IMR-90 (cell line): ENCODE results near the gene NR1H2. TPM values are rescaled to one million over a fixed set of nuclear protein-coding genes. Genes with fewer than 3 reads are reported as not detected.

Experiments
- ATAC-seq: fragments of 200-7000 bp; cut with Tn5 transposase; 2 replicates; pipeline ENCODE4 v1.9.1; 2020; ENCODE audit warnings: low read depth, mild to moderate bottlenecking, moderate library complexity
- BruUV-seq: library from RNA; stranded (reverse); fragments of 400-500 nt; replicated peaks from 2 replicates; lab custom pipeline; 2021; lab: Mats Ljungman, UMichigan
- CTCF ChIA-PET: fragments of 300-600 bp; formaldehyde crosslinking; extraction: SDS; loops from one replicate; lab custom pipeline; 2021; ENCODE audit warnings: antibody characterized with exemption; lab: Yijun Ruan, JAX
- POLR2A ChIA-PET: fragments of 300-600 bp; sonication (Branson Sonifier 250); formaldehyde crosslinking; loops from one replicate; lab custom pipeline; 2022; ENCODE audit warnings: antibody characterized with exemption; ENCODE audit not compliant: unreplicated experiment; lab: Charles Lee
- DNase-seq: peaks from one replicate; pipeline ENCODE4 v3.0.0; 2013
- H2AFZ ChIP-seq: replicated peaks from 2 replicates; pipeline ENCODE3; 2013; ENCODE audit warnings: low read length, mild to moderate bottlenecking; ENCODE audit not compliant: poor library complexity
- H2AK5ac ChIP-seq: 2 replicates; pipeline ENCODE4 v1.6.1; 2013; ENCODE audit warnings: low read depth, low read length, inconsistent platforms
- H2AK9ac ChIP-seq: replicated peaks from 2 replicates; pipeline ENCODE3; 2013; ENCODE audit warnings: mild to moderate bottlenecking, low read depth, low read length, moderate library complexity; ENCODE audit not compliant: poor library complexity
- H2BK120ac ChIP-seq: 2 replicates; pipeline ENCODE4 v1.6.1; 2013; ENCODE audit warnings: low read depth, low read length, inconsistent platforms
- H2BK15ac ChIP-seq: 3 replicates; pipeline ENCODE4 v1.6.1; 2013; ENCODE audit warnings: low read depth, low read length, inconsistent platforms
- H2BK20ac ChIP-seq: 2 replicates; pipeline ENCODE4 v1.6.1; 2013; ENCODE audit warnings: low read depth, mild to moderate bottlenecking, inconsistent platforms, low read length, moderate library complexity
- H2BK5ac ChIP-seq: 2 replicates; pipeline ENCODE4 v1.6.1; 2013; ENCODE audit warnings: mild to moderate bottlenecking, low read depth, low read length, inconsistent platforms; ENCODE audit not compliant: poor library complexity, severe bottlenecking
- H3K14ac ChIP-seq: replicated peaks from 2 replicates; pipeline ENCODE4 v1.6.1; 2013; ENCODE audit warnings: low read depth, low read length, inconsistent platforms
- H3K18ac ChIP-seq: 2 replicates; pipeline ENCODE4 v1.6.1; 2013; ENCODE audit warnings: low read depth, low read length, control low read depth
- H3K23ac ChIP-seq: 2 replicates; pipeline ENCODE4 v1.6.1; 2013; ENCODE audit warnings: low read depth, low read length, inconsistent platforms
- H3K27ac ChIP-seq: 2 replicates; pipeline ENCODE4 v1.5.1; 2013; ENCODE audit warnings: mild to moderate bottlenecking, control low read depth, low read length; ENCODE audit not compliant: insufficient read depth
- H3K27me3 ChIP-seq: 2 replicates; pipeline ENCODE4 v1.6.1; 2013; ENCODE audit warnings: low read length; ENCODE audit not compliant: control insufficient read depth, insufficient read depth
- H3K36me3 ChIP-seq: 2 replicates; pipeline ENCODE4 v1.6.1; 2013; ENCODE audit warnings: low read length, mixed read lengths; ENCODE audit not compliant: control insufficient read depth, insufficient read depth
- H3K4ac ChIP-seq: 2 replicates; pipeline ENCODE4 v1.6.1; 2013; ENCODE audit warnings: low read depth, low read length, inconsistent platforms
- H3K4me1 ChIP-seq: 2 replicates; pipeline ENCODE4 v1.6.1; 2013; ENCODE audit warnings: low read length, mixed read lengths; ENCODE audit not compliant: control insufficient read depth, insufficient read depth
- H3K4me2 ChIP-seq: 2 replicates; pipeline ENCODE4 v1.6.1; 2013; ENCODE audit warnings: low read depth, mild to moderate bottlenecking, control low read depth, low read length, moderate library complexity
- H3K4me3 ChIP-seq: 2 replicates; pipeline ENCODE4 v1.5.1; 2013; ENCODE audit warnings: low read depth, mild to moderate bottlenecking, control low read depth, low read length, moderate library complexity; ENCODE audit not compliant: insufficient read depth
- H3K56ac ChIP-seq: 2 replicates; pipeline ENCODE4 v1.6.1; 2013; ENCODE audit warnings: low read length, inconsistent platforms; ENCODE audit not compliant: insufficient read depth; ENCODE audit errors: extremely low read depth
- H3K79me1 ChIP-seq, 2 experiments: 2 replicates each; pipeline ENCODE4 v1.6.1; 2013; ENCODE audit warnings: low read length in 2 of 2, inconsistent platforms in 1 of 2, low read depth in 1 of 2
- H3K9ac ChIP-seq: 2 replicates; pipeline ENCODE4 v1.6.1; 2013; ENCODE audit warnings: low read depth, low read length, control low read depth
- H3K9me1 ChIP-seq: 2 replicates; pipeline ENCODE4 v1.6.1; 2013; ENCODE audit warnings: low read length, inconsistent platforms; ENCODE audit not compliant: insufficient read depth
- H3K9me3 ChIP-seq: 2 replicates; pipeline ENCODE4 v1.6.1; 2013; ENCODE audit warnings: low read length; ENCODE audit not compliant: control insufficient read depth, insufficient read depth
- H4K20me1 ChIP-seq: 2 replicates; pipeline ENCODE4 v1.6.1; 2013; ENCODE audit warnings: low read length, inconsistent platforms; ENCODE audit not compliant: insufficient read depth
- H4K5ac ChIP-seq: 2 replicates; pipeline ENCODE4 v1.6.1; 2013; ENCODE audit warnings: mild to moderate bottlenecking, low read depth, low read length, control low read depth
- H4K8ac ChIP-seq, 2 experiments: 2 replicates each; pipeline ENCODE4 v1.6.1; 2013; ENCODE audit warnings: low read depth in 2 of 2, low read length in 2 of 2, control low read depth in 1 of 2, inconsistent platforms in 1 of 2
- H4K91ac ChIP-seq: 2 replicates; pipeline ENCODE4 v1.6.1; 2013; ENCODE audit warnings: low read depth, low read length, inconsistent platforms; ENCODE audit not compliant: insufficient read depth
- CHD1 ChIP-seq: IDR thresholded peaks from 2 replicates; pipeline ENCODE4 v1.6.1; 2012; ENCODE audit warnings: low read depth, low read length, improper control_type of control experiment
- CTCF ChIP-seq: conservative IDR thresholded peaks from 2 replicates; pipeline ENCODE4 v1.5.1; 2012; ENCODE audit warnings: mild to moderate bottlenecking, low read depth, low read length, improper control_type of control experiment
- MAZ ChIP-seq: IDR thresholded peaks from 2 replicates; pipeline ENCODE4 v1.6.1; 2012; ENCODE audit warnings: low read depth, mild to moderate bottlenecking, low read length, improper control_type of control experiment, moderate library complexity, borderline replicate concordance
- NFE2L2 ChIP-seq: fragments of 150-350 bp; IDR thresholded peaks from 2 replicates; pipeline ENCODE4 v1.6.1; 2016; ENCODE audit warnings: low read depth, mild to moderate bottlenecking, low read length
- RAD21 ChIP-seq: IDR thresholded peaks from 2 replicates; pipeline ENCODE4 v1.6.1; 2012; ENCODE audit warnings: low read length, improper control_type of control experiment
- SMC3 ChIP-seq: fragments of 150-350 bp; IDR thresholded peaks from 2 replicates; pipeline ENCODE4 v1.6.1; 2016; ENCODE audit warnings: low read depth, mild to moderate bottlenecking, antibody characterized with exemption, low read length, moderate library complexity
- WGBS, 2 experiments: methylation state at CpG; one replicate each; pipeline versions ENCODE4 v1.1.5 to v1.1.7; 2013; ENCODE audit warnings: missing lambda C conversion rate in 2 of 2; ENCODE audit not compliant: insufficient read length in 1 of 2; ENCODE audit errors: extremely low coverage in 2 of 2; 5-methylcytosine and 5-hydroxymethylcytosine counted together
- dilution Hi-C: fragments of 300-500 bp; cut with HindIII; formaldehyde crosslinking; loops from one replicate; pipeline ENCODE4 v1.14.3; 2018; ENCODE audit warnings: low sequenced_read_pairs; ENCODE audit not compliant: unreplicated experiment
- in situ Hi-C: fragments of 300-500 bp; cut with MboI; formaldehyde crosslinking; loops from 3 replicates; pipeline ENCODE4 v1.14.3; 2019; ENCODE audit warnings: low sequenced_read_pairs, inconsistent platforms, mixed read lengths
- intact Hi-C: fragments of 100-400 bp; cut with micrococcal nuclease; formaldehyde crosslinking; loops from 2 replicates; pipeline ENCODE4 v1.10.0; 2022
- polyA plus RNA-seq, 3 experiments: library from polyadenylated mRNA; depleted of rRNA; stranded (reverse); fragments of >200 nt; gene quantifications; 2 replicates each; pipeline ENCODE4 v1.2.3, GENCODE V29; 2012; ENCODE audit warnings: low replicate concordance in 1 of 3
- total RNA-seq: library from RNA; depleted of rRNA; stranded (reverse); fragments of >200 nt; gene quantifications from 2 replicates; pipeline ENCODE4 v1.2.3, GENCODE V29; 2012

Gene NR1H2
- total and polyA plus RNA-seq, 2 of the 4 experiments (the other 2 are of a cell fraction), result 37.8 to 48.4 TPM

GRCh38 chr19:50414864-50415660, 38.8 kb downstream of the NR1H2 start:
- Histone ChIP-seq H3K27me3 (peaks cover 17% of the 10 kb centered on the region), H3K79me1 (no peaks in the 10 kb centered on the region), H4K5ac (no peak overlapping the region), H3K9me1 (no peaks in the 10 kb centered on the region), H4K91ac (no peak overlapping the region), H3K18ac (no peak overlapping the region), H3K4me2 (no peak overlapping the region), H3K56ac (no peak overlapping the region), H3K9ac (no peak overlapping the region), H3K23ac (no peak overlapping the region), H2AK9ac (peak overlapping the region; percentile 28), H4K20me1 (no peaks in the 10 kb centered on the region), H4K8ac (no peak overlapping the region), H3K4me3 (no peak overlapping the region), H3K4me1 (no peaks in the 10 kb centered on the region), H3K27ac (no peak overlapping the region), H3K14ac (no peak overlapping the region), H2BK15ac (no peak overlapping the region), H2AFZ (peak overlapping the region; percentile 41), H2BK5ac (no peak overlapping the region), H3K36me3 (peaks cover 2% of the 10 kb centered on the region; the same call in 1 of the 2 replicates), H3K9me3 (no peaks in the 10 kb centered on the region), H3K4ac (no peak overlapping the region), H2BK20ac (no peak overlapping the region), H2AK5ac (no peak overlapping the region), H2BK120ac (no peak overlapping the region)
- dilution Hi-C loops (no loop called here), intact Hi-C loops (loop anchor here (1.0 to 2.0 kb wide), 2 partner anchors 30 to 47 kb away; partner anchors contain the start of gene POLD1), in situ Hi-C loops (no loop called here)
- ATAC-seq, result peak; percentile 94
- CTCF ChIA-PET, result no interaction called here
- TF ChIP-seq NFE2L2 (no peak), SMC3 (peak; percentile 68), CHD1 (no peak), MAZ (peak; percentile 34; the same call in 1 of the 2 replicates), CTCF (peak; percentile 71), RAD21 (peak; percentile 61)
- peak; percentile 54 for DNase-seq
- no TSS peak for BruUV-seq
- POLR2A ChIA-PET, result no interaction called here
- WGBS, 2 experiments, result 51% methylated on average over 19 of the region's 37 CpGs; no CpG with 5 or more reads in 1 of the 2 experiments
